Activated T-helper 1 cell treated with anti-CD3 and anti-CD28 coated beads, Interleukin-12 subunit alpha, Interleukin-12 subunit beta, Interleukin-2, Interleukin-4 antibody, amounts not matched to agents 30 ng/mL and 10 ng/mL and 1 ng/mL, durations not matched to agents 14 hours and 24 hours and 36 hours (primary cell): Measurements from ENCODE around the gene ALKBH3. TPM values are rescaled to one million over a fixed set of nuclear protein-coding genes. Genes with fewer than 3 reads are reported as not detected.

Source experiments
- DNase-seq: peaks from one replicate; pipeline ENCODE4 v3.0.0; 2021; ENCODE audit warnings: low spot score
- H3K27ac Mint-ChIP-seq: one replicate; pipeline ENCODE4 v1.8.0; 2021; ENCODE audit warnings: mild to moderate bottlenecking, mixed read lengths
- H3K27me3 Mint-ChIP-seq: one replicate; pipeline ENCODE4 v1.8.0; 2022; ENCODE audit warnings: mild to moderate bottlenecking, moderate library complexity, mixed read lengths; ENCODE audit not compliant: insufficient read depth
- H3K36me3 Mint-ChIP-seq: one replicate; pipeline ENCODE4 v1.8.0; 2021; ENCODE audit warnings: low read depth, mixed read lengths
- H3K4me1 Mint-ChIP-seq: one replicate; pipeline ENCODE4 v1.8.0; 2021; ENCODE audit warnings: low read depth, mixed read lengths
- H3K4me3 Mint-ChIP-seq: one replicate; pipeline ENCODE4 v1.8.0; 2021; ENCODE audit warnings: mild to moderate bottlenecking, moderate library complexity, mixed read lengths
- H3K9me3 Mint-ChIP-seq: one replicate; pipeline ENCODE4 v1.8.0; 2021; ENCODE audit warnings: mixed read lengths
- intact Hi-C: fragments of 100-400 bp; cut with micrococcal nuclease; formaldehyde crosslinking; loops from one replicate; pipeline ENCODE4 v1.15.1; 2024
- total RNA-seq: library from RNA; stranded (reverse); gene quantifications from 2 replicates; pipeline ENCODE4 v1.2.3, GENCODE V29; 2022

The ALKBH3 gene
- total RNA-seq, 1 donor from 2014 or later = 32.7 TPM

DNA sequence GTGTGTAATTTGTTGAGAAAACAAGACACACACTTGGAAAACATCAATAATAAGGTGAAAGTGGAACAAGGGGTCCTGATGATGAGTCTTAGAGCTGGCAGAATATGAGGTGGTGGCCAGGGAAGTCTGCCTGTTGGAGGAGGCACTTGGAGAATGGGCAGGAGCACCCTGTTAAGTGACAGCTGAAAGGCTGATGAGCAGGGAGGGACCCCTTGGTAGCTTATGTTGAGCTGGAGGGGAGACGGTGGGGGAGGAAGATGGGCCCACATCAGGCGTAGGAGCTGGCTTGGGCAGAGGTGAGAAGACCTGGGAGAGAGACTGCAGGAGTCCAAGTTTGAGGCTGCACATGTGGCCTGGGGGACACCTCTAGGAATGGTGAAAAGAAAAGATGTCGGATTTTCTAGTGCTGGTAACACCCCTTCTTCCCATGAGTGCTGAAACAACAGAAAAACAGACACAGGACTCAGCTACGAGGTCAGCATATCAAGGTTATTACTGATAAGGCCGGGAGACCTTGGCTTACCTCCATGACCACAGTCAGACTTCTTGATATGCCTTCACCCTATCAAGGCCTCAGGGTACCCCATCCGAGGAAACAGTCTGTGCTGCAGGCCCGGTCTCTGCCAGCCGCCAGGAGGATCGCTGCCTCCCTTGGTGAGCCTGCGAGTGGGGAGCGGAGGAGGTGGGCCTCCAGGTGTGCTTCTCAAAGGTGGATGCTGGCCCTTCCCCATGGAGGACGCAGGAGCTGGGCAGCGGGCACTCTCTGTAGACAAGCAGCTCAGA is 47.5 kb downstream of the ALKBH3 start:
- no peaks in the 10 kb centered on the region for H3K27me3 Mint-ChIP-seq
- intact Hi-C loops = no loop called here
- peaks cover 6% of the 10 kb centered on the region for H3K4me1 Mint-ChIP-seq
- H3K36me3 Mint-ChIP-seq = no peaks in the 10 kb centered on the region
- H3K4me3 Mint-ChIP-seq = no peak overlapping the region
- no peak for DNase-seq
- H3K27ac Mint-ChIP-seq = no peak overlapping the region
- H3K9me3 Mint-ChIP-seq = no peaks in the 10 kb centered on the region

DNA sequence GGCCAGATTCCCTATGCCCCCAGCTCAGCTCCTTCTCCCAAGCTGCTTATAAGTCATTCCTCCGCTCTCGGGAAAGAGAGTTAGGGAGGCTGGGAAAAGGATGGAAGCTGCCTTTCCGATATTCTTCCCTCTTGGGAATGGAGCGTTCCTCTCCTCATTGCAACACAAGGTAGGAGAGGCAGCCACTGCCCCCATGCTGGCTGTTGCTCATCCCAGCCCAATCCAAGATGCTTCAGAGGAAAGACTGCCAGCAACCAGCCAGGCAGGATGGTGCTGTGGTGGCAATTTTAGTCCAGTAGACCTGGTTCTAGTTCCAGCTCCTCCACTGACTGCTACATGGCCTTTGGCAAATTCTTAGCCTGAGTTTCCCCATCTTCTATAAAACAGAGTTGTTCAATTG is 48.1 kb downstream of the ALKBH3 start:
- DNase-seq = no peak
- Mint-ChIP-seq H3K36me3 (no peaks in the 10 kb centered on the region), H3K27ac (no peak overlapping the region), H3K4me1 (peaks cover 6% of the 10 kb centered on the region), H3K9me3 (no peaks in the 10 kb centered on the region), H3K4me3 (no peak overlapping the region), H3K27me3 (no peaks in the 10 kb centered on the region)
- intact Hi-C loops = no loop called here

DNA sequence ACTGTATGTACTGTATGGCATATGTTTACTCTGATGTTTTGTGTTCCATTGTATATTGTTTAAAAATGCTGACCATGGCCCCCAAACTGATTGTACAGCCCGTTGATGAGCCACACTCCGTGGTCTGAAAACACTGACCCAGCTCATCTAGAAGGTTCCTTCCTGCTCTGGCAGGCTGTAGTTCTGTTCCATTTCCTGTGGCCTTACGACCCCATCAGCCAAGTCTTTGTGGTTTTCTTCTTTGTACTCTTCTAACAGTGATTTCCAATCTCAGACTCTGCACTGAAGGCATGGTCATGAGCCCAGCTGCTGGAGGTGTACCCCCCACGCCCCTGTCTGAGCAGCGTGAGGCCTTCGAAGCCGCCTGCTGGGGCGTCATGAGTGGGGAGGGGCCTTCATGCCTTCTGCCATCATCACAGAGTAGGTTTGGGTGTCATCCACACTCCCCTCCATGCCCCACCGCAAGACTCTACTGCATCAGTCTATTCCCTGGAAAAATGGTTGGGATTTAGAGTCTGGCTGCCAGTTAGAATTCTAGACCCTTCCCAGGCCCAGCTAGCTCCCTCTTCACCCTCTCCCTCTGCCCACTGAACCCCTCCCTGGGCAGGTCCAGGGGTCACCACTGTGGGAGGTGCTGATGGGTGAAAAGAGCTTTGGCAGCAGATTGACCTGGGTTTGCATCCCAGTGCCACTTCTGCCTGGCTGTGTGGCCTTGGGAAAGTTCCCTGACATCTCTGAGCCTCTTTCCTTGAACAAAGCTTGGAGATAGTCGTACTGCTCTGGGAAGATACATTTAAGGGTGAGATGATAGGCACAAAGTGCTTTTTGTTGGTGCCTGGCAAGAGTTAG is 50.5 kb downstream of the ALKBH3 start:
- H3K36me3 Mint-ChIP-seq = no peaks in the 10 kb centered on the region
- no peak overlapping the region for H3K27ac Mint-ChIP-seq
- peaks cover 6% of the 10 kb centered on the region for H3K4me1 Mint-ChIP-seq
- no peaks in the 10 kb centered on the region for H3K9me3 Mint-ChIP-seq
- DNase-seq = no peak
- intact Hi-C loops = no loop called here
- no peak overlapping the region for H3K4me3 Mint-ChIP-seq
- peaks cover 2% of the 10 kb centered on the region for H3K27me3 Mint-ChIP-seq

DNA sequence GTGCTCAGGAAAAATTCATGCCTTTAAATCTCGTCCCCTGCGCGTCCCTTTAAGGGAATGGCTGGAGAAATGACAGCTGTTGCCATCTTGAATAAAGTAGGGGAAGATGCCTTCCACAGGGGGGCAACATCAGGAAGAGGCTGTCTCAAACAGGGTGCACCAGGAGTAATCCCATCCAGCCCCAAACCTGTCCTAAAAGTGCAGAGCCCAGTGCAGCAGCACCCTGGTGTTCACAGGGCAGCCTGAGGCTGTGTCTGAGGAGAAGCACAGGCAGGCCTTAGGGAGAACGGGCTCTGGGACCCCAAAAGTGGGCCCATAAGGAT is 51.0 kb downstream of the ALKBH3 start:
- Mint-ChIP-seq H3K27ac (no peak overlapping the region), H3K27me3 (peaks cover 4% of the 10 kb centered on the region), H3K4me1 (peaks cover 6% of the 10 kb centered on the region), H3K4me3 (no peak overlapping the region), H3K36me3 (no peaks in the 10 kb centered on the region), H3K9me3 (no peaks in the 10 kb centered on the region)
- intact Hi-C loops = no loop called here
- no peak for DNase-seq

DNA sequence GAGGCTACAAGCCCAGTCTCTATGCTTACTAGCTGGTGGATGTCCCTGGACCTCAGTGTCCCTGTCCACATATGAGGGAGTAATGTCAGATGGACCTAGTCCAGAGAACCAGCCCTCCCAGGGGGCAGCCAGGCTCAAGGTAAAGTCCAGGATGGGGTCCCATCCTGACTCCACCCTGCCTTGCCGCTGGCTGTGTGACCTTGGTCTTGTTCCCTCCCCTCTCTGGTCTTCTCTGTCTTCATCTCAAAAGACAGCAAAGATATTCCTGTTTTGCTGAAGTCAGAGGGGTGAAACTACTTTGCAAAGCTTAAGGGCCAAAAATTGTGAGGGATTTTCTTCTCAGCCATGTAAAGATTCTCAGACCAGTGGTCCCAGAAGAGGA is 52.6 kb downstream of the ALKBH3 start:
- Mint-ChIP-seq H3K27me3 (peaks cover 11% of the 10 kb centered on the region), H3K27ac (no peak overlapping the region), H3K4me1 (peaks cover 6% of the 10 kb centered on the region), H3K4me3 (no peak overlapping the region), H3K9me3 (no peaks in the 10 kb centered on the region), H3K36me3 (no peaks in the 10 kb centered on the region)
- intact Hi-C loops = no loop called here
- no peak for DNase-seq

DNA sequence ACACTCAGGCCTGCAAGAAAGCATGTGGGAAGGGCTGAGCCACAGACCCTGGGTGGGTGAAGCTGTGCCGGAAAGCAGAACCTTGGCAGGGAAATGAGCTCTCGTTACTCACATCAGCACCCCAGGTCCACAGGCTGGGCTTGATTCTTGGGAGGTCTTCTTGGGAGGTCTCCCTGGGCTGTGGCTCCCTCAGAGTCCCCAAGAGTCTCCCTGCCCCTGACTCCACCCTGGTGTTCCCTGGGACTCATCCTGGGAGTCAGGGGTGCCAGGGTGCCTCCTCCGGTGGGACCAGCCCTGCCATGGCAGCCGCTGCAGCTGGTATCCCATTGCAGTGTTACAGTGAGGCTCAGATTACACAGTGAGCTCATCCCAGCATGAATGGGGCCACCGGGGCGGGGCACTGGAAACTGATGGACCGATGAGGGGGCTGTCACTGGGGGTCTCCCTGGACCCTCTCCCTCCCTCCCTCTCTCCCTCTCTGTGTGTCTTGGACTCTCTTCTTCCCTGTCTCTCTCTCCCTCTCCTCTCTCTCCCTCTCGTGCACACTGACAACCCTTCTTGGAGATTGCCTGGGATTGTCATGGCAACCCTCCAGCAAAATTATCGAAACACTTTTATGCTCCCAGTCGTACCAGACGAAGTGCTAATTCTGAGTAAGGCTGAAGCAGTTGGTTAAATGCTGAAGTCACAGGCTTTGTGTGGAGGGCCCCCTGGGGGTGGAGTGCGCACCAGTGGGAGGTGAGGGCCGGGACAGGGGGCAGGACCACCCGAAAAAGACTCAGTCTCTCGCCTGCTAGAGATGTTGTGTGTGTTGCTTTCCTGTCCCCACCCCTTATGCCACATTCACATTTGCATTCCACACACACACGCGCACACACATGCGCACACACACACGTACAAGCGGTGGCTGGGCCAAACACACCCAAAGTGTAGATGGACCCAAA is 53.2 kb downstream of the ALKBH3 start:
- Mint-ChIP-seq H3K27me3 (peaks cover 16% of the 10 kb centered on the region), H3K4me3 (no peak overlapping the region), H3K36me3 (no peaks in the 10 kb centered on the region), H3K27ac (no peak overlapping the region), H3K4me1 (peaks cover 6% of the 10 kb centered on the region), H3K9me3 (no peaks in the 10 kb centered on the region)
- intact Hi-C loops = no loop called here
- DNase-seq = no peak

DNA sequence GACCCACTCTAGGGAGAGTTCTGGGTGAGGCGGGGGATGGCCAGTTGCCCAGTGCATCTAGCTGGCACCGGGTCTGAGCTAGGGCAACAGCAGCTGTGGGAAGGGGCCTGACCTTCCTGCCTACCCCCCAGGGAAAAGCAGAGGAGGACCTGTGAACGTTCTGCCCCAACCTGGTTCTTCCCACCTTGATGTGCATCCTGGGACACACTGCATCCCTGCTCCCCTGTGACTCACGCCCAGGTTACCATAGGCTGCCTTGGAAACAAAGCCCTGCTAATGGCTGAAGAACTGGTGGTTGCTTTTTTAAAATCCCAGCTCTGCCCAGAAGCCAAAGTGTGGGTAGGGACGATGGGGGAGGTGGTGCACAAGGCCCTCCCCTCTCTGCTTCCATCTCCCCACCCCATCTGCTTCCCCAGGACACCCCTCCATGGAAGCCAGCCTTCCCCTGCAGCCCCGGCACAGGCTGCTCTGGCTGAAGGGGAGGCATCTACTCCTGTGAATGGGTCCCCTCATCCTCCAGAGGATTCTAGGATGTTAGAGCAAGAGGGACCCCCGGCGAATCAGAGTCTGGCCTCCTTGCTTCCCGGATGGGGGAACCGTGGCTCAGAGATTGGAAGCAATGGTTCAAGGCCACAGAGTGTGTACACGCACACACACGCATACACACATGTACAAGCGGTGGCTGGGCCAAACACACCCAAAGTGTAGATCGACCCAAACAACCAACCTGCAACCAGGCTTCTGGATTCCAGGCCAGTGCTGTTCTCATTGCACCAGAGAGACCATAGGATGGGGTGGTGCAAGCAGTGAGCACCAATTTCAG is 54.2 kb downstream of the ALKBH3 start:
- Mint-ChIP-seq H3K4me1 (peaks cover 6% of the 10 kb centered on the region), H3K4me3 (no peak overlapping the region), H3K27me3 (peaks cover 24% of the 10 kb centered on the region), H3K36me3 (no peaks in the 10 kb centered on the region), H3K9me3 (no peaks in the 10 kb centered on the region), H3K27ac (no peak overlapping the region)
- no peak for DNase-seq
- intact Hi-C loops = no loop called here

DNA sequence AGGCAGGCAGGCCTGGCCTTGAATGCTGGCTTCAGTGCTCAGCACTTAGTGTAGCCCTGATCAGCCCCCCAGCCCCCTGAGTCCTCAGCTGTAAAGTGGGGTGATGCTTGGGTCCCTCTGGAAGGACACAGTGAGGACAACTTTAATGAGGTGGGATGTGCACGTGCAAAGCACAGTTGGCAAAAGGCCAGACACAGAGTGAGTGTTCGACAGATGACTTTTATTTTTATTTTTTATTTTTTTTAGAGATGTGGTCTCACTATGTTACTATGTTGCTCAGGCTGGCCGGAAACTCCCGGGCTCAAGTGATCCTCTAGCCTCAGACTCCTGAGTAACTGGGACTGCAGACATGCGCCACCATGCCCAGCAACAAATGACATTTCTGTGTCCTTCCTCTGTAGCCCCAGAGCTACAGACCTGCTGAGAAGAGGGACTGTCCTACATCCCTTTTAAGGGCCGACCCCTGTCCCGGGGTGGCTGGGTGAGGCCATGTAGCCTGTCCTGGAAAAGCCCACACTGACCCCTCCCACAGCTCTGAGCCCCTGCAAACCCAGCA is 54.9 kb downstream of the ALKBH3 start:
- Mint-ChIP-seq H3K4me1 (peaks cover 6% of the 10 kb centered on the region), H3K4me3 (no peak overlapping the region), H3K9me3 (no peaks in the 10 kb centered on the region), H3K27ac (no peak overlapping the region), H3K36me3 (no peaks in the 10 kb centered on the region), H3K27me3 (peaks cover 26% of the 10 kb centered on the region)
- intact Hi-C loops = no loop called here
- no peak for DNase-seq

DNA sequence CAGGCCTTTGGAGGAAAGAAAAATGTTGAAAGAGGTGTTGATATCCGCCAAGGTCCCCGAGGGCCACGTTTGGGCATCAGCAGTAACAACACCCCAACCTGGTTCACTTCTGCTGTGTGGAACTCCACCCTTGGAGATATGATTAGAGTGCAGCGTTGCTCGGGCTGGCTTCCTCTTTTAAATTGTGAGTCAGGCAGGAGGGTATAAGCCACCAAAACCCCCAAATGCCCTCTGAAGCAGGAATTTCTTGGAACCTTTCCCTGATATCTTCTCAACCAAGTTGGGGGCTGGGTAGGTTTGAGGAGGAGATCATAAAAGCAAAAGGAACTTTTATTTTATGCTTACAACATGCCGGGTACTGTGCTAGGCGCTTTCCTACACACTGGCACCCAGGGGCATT is 55.4 kb downstream of the ALKBH3 start:
- H3K36me3 Mint-ChIP-seq = no peaks in the 10 kb centered on the region
- intact Hi-C loops = no loop called here
- no peak overlapping the region for H3K27ac Mint-ChIP-seq
- no peaks in the 10 kb centered on the region for H3K9me3 Mint-ChIP-seq
- peaks cover under 1% of the 10 kb centered on the region for H3K4me1 Mint-ChIP-seq
- H3K4me3 Mint-ChIP-seq = no peak overlapping the region
- no peak for DNase-seq
- peaks cover 31% of the 10 kb centered on the region for H3K27me3 Mint-ChIP-seq

DNA sequence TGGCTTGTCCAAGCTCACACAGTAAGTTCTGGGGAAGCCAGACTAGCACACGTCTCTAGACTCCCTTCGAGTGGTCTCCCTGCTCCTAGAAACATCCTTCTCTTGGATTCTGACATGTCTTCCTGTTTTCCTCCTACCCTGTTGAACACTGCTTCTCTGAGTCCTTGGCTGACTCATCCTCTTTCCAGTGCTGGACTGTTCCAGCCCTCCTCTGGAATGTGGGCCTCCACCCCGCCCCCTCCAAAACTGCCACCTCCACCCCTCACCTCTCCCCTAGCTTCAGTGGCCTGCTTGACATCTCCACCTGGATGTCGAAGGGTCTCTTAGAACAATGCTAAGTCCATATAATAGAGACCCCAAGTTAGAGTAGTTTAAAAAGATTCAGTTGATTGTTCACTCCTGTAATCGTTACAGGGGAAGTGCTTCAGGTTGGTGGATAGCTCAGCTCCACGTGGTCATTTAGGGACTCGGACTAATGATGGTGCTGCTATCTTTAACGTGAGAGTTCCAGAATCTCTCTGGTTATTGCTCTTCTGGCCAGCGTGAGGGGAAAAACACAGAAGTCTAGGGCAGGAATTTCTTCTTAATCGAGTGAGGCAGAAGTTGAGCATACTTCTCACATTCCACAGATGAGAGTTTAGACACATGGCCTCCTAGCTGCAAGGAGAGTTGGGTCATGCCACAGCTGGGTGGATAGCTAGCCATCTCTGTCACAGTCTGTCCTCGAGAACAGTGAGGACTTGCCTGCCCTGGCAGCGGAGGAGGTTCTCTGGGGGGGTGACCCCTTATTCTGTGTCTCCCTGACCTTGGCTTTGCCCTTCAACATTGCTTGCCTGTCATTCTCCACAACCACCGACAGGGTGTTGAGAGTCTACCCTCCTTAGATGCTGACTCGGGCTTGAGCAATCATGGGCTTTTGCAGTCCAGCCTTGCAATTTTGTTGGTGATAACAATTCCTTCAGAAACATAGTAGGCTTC is 57.1 kb downstream of the ALKBH3 start:
- DNase-seq = no peak
- peaks cover 41% of the 10 kb centered on the region for H3K27me3 Mint-ChIP-seq
- no peak overlapping the region for H3K4me3 Mint-ChIP-seq
- H3K36me3 Mint-ChIP-seq = peaks cover 2% of the 10 kb centered on the region
- H3K9me3 Mint-ChIP-seq = no peaks in the 10 kb centered on the region
- peaks cover 5% of the 10 kb centered on the region for H3K4me1 Mint-ChIP-seq
- intact Hi-C loops = no loop called here
- H3K27ac Mint-ChIP-seq = no peak overlapping the region
